Stomach (tissue), 4 donors: ENCODE results near the gene DDX51.
"Not testable (repeated sequence)": the region's sequence is repeated elsewhere in the genome, so short reads cannot be mapped to it uniquely, and the experiment has no call there.

ENCODE experiments used
- CTCF ChIP-seq, 7 experiments: fragments of 450-650 bp in 4 of 7; fragments of 200-600 bp in 3 of 7; sonication (generic) in 3 of 7; IDR thresholded peaks; one replicate each; pipeline ENCODE4 v1.5.1; 2016 to 2019; ENCODE audit warnings: antibody characterized with exemption in 7 of 7, control low read depth in 2 of 7, mild to moderate bottlenecking in 1 of 7
- EP300 ChIP-seq: sonication (generic); formaldehyde crosslinking; IDR thresholded peaks from one replicate; pipeline ENCODE4 v1.6.1; 2017; ENCODE audit warnings: antibody characterized with exemption

GRCh38 chr12:132134653-132135183, 9.4 kb downstream of the DDX51 start:
- TF ChIP-seq EP300; CTCF (IDR thresholded peaks at IDR 0.05): not testable (repeated sequence)
